ENCODE measurements around the gene SEC63. TPM values are rescaled to one million over a fixed set of nuclear protein-coding genes. Genes with fewer than 3 reads are reported as not detected.
"Not testable (repeated sequence)": the region's sequence is repeated elsewhere in the genome, so short reads cannot be mapped to it uniquely, and the experiment has no call there.

Gene SEC63
- total RNA-seq, 2 donors from 2014 or later = 106 to 116 TPM

- DNase-seq (ENCODE audit: low spot score) (no peak), ATAC-seq (no peak)
- Mint-ChIP-seq H3K27ac (no peak overlapping the region), H3K27me3 (no peaks in the 10 kb centered on the region), H3K9me3 (no peaks in the 10 kb centered on the region), H3K4me1 (ENCODE audit: low read depth in 2 of 2) (peaks cover 30 to 33% of the 10 kb centered on the region in 2 donors), H3K4me3 (no peak overlapping the region), H3K36me3 (no peaks in the 10 kb centered on the region)
These were observed 21.7 kb downstream of the SEC63 start for GRCh38 chr6:107936162-107936909.

GRCh38 chr6:107934229-107934628 lies 23.8 kb downstream of the SEC63 start:
- H3K27me3 Mint-ChIP-seq; H3K4me3 Mint-ChIP-seq; H3K27ac Mint-ChIP-seq; H3K36me3 Mint-ChIP-seq; H3K9me3 Mint-ChIP-seq; DNase-seq (ENCODE audit: low spot score); ATAC-seq: not testable (repeated sequence)
- peaks cover 19 to 20% of the 10 kb centered on the region in 2 donors for H3K4me1 Mint-ChIP-seq (ENCODE audit: low read depth in 2 of 2)

GRCh38 chr6:107932580-107932979 lies 25.4 kb downstream of the SEC63 start:
- no peak for ATAC-seq
- Mint-ChIP-seq H3K4me1 (ENCODE audit: low read depth in 2 of 2) (peaks cover 25 to 28% of the 10 kb centered on the region in 2 donors), H3K36me3 (peaks cover 10% of the 10 kb centered on the region), H3K27me3 (no peaks in the 10 kb centered on the region), H3K9me3 (no peaks in the 10 kb centered on the region), H3K4me3 (no peak overlapping the region), H3K27ac (no peak overlapping the region)
- DNase-seq (ENCODE audit: low spot score) = no peak

- no peak for DNase-seq (ENCODE audit: low spot score)
- Mint-ChIP-seq H3K27ac (no peak overlapping the region), H3K9me3 (no peaks in the 10 kb centered on the region), H3K27me3 (no peaks in the 10 kb centered on the region), H3K36me3 (peaks cover 10% of the 10 kb centered on the region), H3K4me1 (ENCODE audit: low read depth in 2 of 2) (peaks cover 25 to 28% of the 10 kb centered on the region in 2 donors), H3K4me3 (no peak overlapping the region)
- ATAC-seq = no peak
These were observed 26.1 kb downstream of the SEC63 start for GRCh38 chr6:107931894-107932293.

- peaks cover 24 to 28% of the 10 kb centered on the region in 2 donors for H3K4me1 Mint-ChIP-seq (ENCODE audit: low read depth in 2 of 2)
- no peak overlapping the region for H3K27ac Mint-ChIP-seq
- no peaks in the 10 kb centered on the region for H3K9me3 Mint-ChIP-seq
- no peak overlapping the region for H3K4me3 Mint-ChIP-seq
- peaks cover 10% of the 10 kb centered on the region for H3K36me3 Mint-ChIP-seq
- ATAC-seq (no peak), DNase-seq (ENCODE audit: low spot score) (no peak)
- no peaks in the 10 kb centered on the region for H3K27me3 Mint-ChIP-seq
These were observed 29.0 kb downstream of the SEC63 start for GRCh38 chr6:107928984-107929383.

- DNase-seq (ENCODE audit: low spot score); H3K9me3 Mint-ChIP-seq; H3K4me3 Mint-ChIP-seq; H3K27ac Mint-ChIP-seq; ATAC-seq; H3K27me3 Mint-ChIP-seq: not testable (repeated sequence)
- H3K4me1 Mint-ChIP-seq (ENCODE audit: low read depth in 2 of 2) = peaks cover 14 to 16% of the 10 kb centered on the region in 2 donors
- peaks cover 14% of the 10 kb centered on the region for H3K36me3 Mint-ChIP-seq
These were observed 31.1 kb downstream of the SEC63 start for GRCh38 chr6:107926697-107927544.

GRCh38 chr6:107917451-107918375 lies 40.3 kb downstream of the SEC63 start:
- DNase-seq (ENCODE audit: low spot score) (no peak), ATAC-seq (no peak)
- peaks cover 31% of the 10 kb centered on the region for H3K36me3 Mint-ChIP-seq
- H3K4me3 Mint-ChIP-seq = no peak overlapping the region
- peaks cover 8 to 11% of the 10 kb centered on the region in 2 donors for H3K4me1 Mint-ChIP-seq (ENCODE audit: low read depth in 2 of 2)
- no peaks in the 10 kb centered on the region for H3K27me3 Mint-ChIP-seq
- H3K9me3 Mint-ChIP-seq = no peaks in the 10 kb centered on the region
- H3K27ac Mint-ChIP-seq = no peak overlapping the region

GRCh38 chr6:107916961-107917360 lies 41.0 kb downstream of the SEC63 start:
- DNase-seq (ENCODE audit: low spot score); H3K27me3 Mint-ChIP-seq; H3K27ac Mint-ChIP-seq; H3K4me3 Mint-ChIP-seq; ATAC-seq; H3K9me3 Mint-ChIP-seq: not testable (repeated sequence)
- Mint-ChIP-seq H3K36me3 (peaks cover 28% of the 10 kb centered on the region), H3K4me1 (ENCODE audit: low read depth in 2 of 2) (peaks cover 6 to 11% of the 10 kb centered on the region in 2 donors)

GRCh38 chr6:107911692-107912091 lies 46.3 kb downstream of the SEC63 start:
- Mint-ChIP-seq H3K36me3 (peaks cover 18% of the 10 kb centered on the region), H3K27ac (no peak overlapping the region), H3K27me3 (no peaks in the 10 kb centered on the region), H3K4me3 (no peak overlapping the region), H3K4me1 (ENCODE audit: low read depth in 2 of 2) (peaks cover 3 to 4% of the 10 kb centered on the region in 2 donors), H3K9me3 (no peaks in the 10 kb centered on the region)
- no peak for ATAC-seq
- DNase-seq (ENCODE audit: low spot score) = no peak

- no peak overlapping the region for H3K27ac Mint-ChIP-seq
- H3K4me1 Mint-ChIP-seq (ENCODE audit: low read depth in 2 of 2) = no peaks in the 10 kb centered on the region
- peaks cover 32% of the 10 kb centered on the region for H3K36me3 Mint-ChIP-seq
- DNase-seq (ENCODE audit: low spot score) (no peak), ATAC-seq (no peak)
- H3K27me3 Mint-ChIP-seq = no peaks in the 10 kb centered on the region
- no peak overlapping the region for H3K4me3 Mint-ChIP-seq
- H3K9me3 Mint-ChIP-seq = no peaks in the 10 kb centered on the region
These were observed 63.1 kb downstream of the SEC63 start for GRCh38 chr6:107894809-107895396.

- not testable (repeated sequence) for DNase-seq (ENCODE audit: low spot score); H3K27me3 Mint-ChIP-seq; H3K27ac Mint-ChIP-seq; ATAC-seq; H3K9me3 Mint-ChIP-seq; H3K4me3 Mint-ChIP-seq
- peaks cover 0 to 11% of the 10 kb centered on the region in 2 donors for H3K4me1 Mint-ChIP-seq (ENCODE audit: low read depth in 2 of 2)
- H3K36me3 Mint-ChIP-seq = peaks cover 66% of the 10 kb centered on the region
These were observed 67.6 kb downstream of the SEC63 start for GRCh38 chr6:107890431-107890830.

- DNase-seq (ENCODE audit: low spot score); H3K4me3 Mint-ChIP-seq; H3K27me3 Mint-ChIP-seq; H3K9me3 Mint-ChIP-seq; ATAC-seq; H3K27ac Mint-ChIP-seq: not testable (repeated sequence)
- Mint-ChIP-seq H3K4me1 (ENCODE audit: low read depth in 2 of 2) (peaks cover 0 to 11% of the 10 kb centered on the region in 2 donors), H3K36me3 (peaks cover 66% of the 10 kb centered on the region)
These were observed 72.1 kb downstream of the SEC63 start for GRCh38 chr6:107885950-107886349.

- no peak for ATAC-seq
- no peaks in the 10 kb centered on the region for H3K27me3 Mint-ChIP-seq
- no peaks in the 10 kb centered on the region for H3K4me1 Mint-ChIP-seq (ENCODE audit: low read depth in 2 of 2)
These were observed 78.1 kb downstream of the SEC63 start for GRCh38 chr6:107879941-107880340.

More at GRCh38 chr6:107879941-107880340, 78.1 kb downstream of the SEC63 start:
- Mint-ChIP-seq H3K9me3 (no peaks in the 10 kb centered on the region), H3K36me3 (peaks cover 31% of the 10 kb centered on the region), H3K27ac (no peak overlapping the region), H3K4me3 (no peak overlapping the region)
- no peak for DNase-seq (ENCODE audit: low spot score)

Data from natural killer cell treated with Interleukin-12 subunit alpha and Interleukin-12 subunit beta and Interleukin-15 and Interleukin-18, amount 100 ng/mL, for 72 hours (primary cell).